WTC11 (cell line): ENCODE measurements around the gene ITGA1. TPM values are rescaled to one million over a fixed set of nuclear protein-coding genes. Genes with fewer than 3 reads are reported as not detected.

ENCODE experiments used
- ATAC-seq: fragments of 200-7000 bp; cut with Tn5 transposase; 2 replicates; pipeline ENCODE4 v1.10.0; 2021; ENCODE audit warnings: mild to moderate bottlenecking, moderate library complexity
- CTCF ChIA-PET: fragments of 300-600 bp; sonication (Branson Sonifier 250); formaldehyde crosslinking; loops from one replicate; lab custom pipeline; 2021; ENCODE audit warnings: antibody characterized with exemption; lab: Charles Lee
- POLR2A ChIA-PET: fragments of 350-600 bp; sonication (Branson Sonifier 250); formaldehyde crosslinking; loops from one replicate; lab custom pipeline; 2021; ENCODE audit warnings: antibody characterized with exemption; lab: Charles Lee
- DNase-seq: peaks from one replicate; pipeline ENCODE4 v3.0.0; 2021; ENCODE audit warnings: low spot score
- H3K27ac Mint-ChIP-seq: 2 replicates; pipeline ENCODE4 v1.8.0; 2021; ENCODE audit warnings: mixed read lengths
- H3K27me3 Mint-ChIP-seq: 2 replicates; pipeline ENCODE4 v1.8.0; 2021; ENCODE audit warnings: low read depth, mild to moderate bottlenecking, moderate library complexity, mixed read lengths
- H3K36me3 Mint-ChIP-seq: 2 replicates; pipeline ENCODE4 v1.8.0; 2021; ENCODE audit warnings: mixed read lengths
- H3K4me1 Mint-ChIP-seq: 2 replicates; pipeline ENCODE4 v1.8.0; 2022; ENCODE audit warnings: mixed read lengths
- H3K4me3 Mint-ChIP-seq: 2 replicates; pipeline ENCODE4 v1.8.0; 2021; ENCODE audit warnings: mild to moderate bottlenecking, moderate library complexity, mixed read lengths
- H3K9me3 Mint-ChIP-seq: 2 replicates; pipeline ENCODE4 v1.8.0; 2021; ENCODE audit warnings: mixed read lengths
- CBFB ChIP-seq: sonication (generic); formaldehyde crosslinking; IDR thresholded peaks from 2 replicates; pipeline ENCODE4 v1.8.1; 2022; ENCODE audit warnings: mild to moderate bottlenecking, low read depth, missing genetic modification reagents
- ETV6 ChIP-seq: sonication (generic); formaldehyde crosslinking; IDR thresholded peaks from 2 replicates; pipeline ENCODE4 v1.8.1; 2022; ENCODE audit warnings: mild to moderate bottlenecking, missing genetic modification reagents
- FOXJ3 ChIP-seq: sonication (generic); formaldehyde crosslinking; IDR thresholded peaks from 2 replicates; pipeline ENCODE4 v1.9.0; 2021; ENCODE audit warnings: missing genetic modification reagents, mild to moderate bottlenecking, borderline replicate concordance
- FOXK1 ChIP-seq: sonication (generic); formaldehyde crosslinking; IDR thresholded peaks from 2 replicates; pipeline ENCODE4 v1.8.0; 2022; ENCODE audit warnings: mild to moderate bottlenecking, moderate library complexity, missing genetic modification reagents
- GABPB1 ChIP-seq: sonication (generic); formaldehyde crosslinking; IDR thresholded peaks from 2 replicates; pipeline ENCODE4 v1.8.1; 2023; ENCODE audit warnings: mild to moderate bottlenecking, missing genetic modification reagents
- GTF2I ChIP-seq: fragments of 250-450 bp; sonication (Bioruptor Pico); conservative IDR thresholded peaks from 2 replicates; pipeline ENCODE4 v1.4.0; 2021; ENCODE audit warnings: mild to moderate bottlenecking
- NR1H2 ChIP-seq: sonication (generic); formaldehyde crosslinking; IDR thresholded peaks from 2 replicates; pipeline ENCODE4 v1.9.0; 2021; ENCODE audit warnings: mild to moderate bottlenecking, moderate library complexity, missing genetic modification reagents
- PRRX2 ChIP-seq: fragments of 250-450 bp; sonication (Bioruptor Pico); IDR thresholded peaks from 2 replicates; pipeline ENCODE4 v1.8.0; 2021; ENCODE audit warnings: mild to moderate bottlenecking
- RORB ChIP-seq: fragments of 250-450 bp; sonication (Bioruptor Pico); IDR thresholded peaks from 2 replicates; pipeline ENCODE4 v1.9.0; 2021; ENCODE audit warnings: mild to moderate bottlenecking
- SP1 ChIP-seq: sonication (generic); formaldehyde crosslinking; conservative IDR thresholded peaks from 2 replicates; pipeline ENCODE4 v1.8.1; 2022; ENCODE audit warnings: missing genetic modification reagents
- TEAD1 ChIP-seq: sonication (generic); formaldehyde crosslinking; IDR thresholded peaks from 2 replicates; pipeline ENCODE4 v1.8.0; 2022; ENCODE audit warnings: mild to moderate bottlenecking, missing genetic modification reagents
- TP53 ChIP-seq: sonication (generic); formaldehyde crosslinking; IDR thresholded peaks from 2 replicates; pipeline ENCODE4 v1.8.1; 2023; ENCODE audit warnings: mild to moderate bottlenecking, missing genetic modification reagents
- ZNF396 ChIP-seq: fragments of 250-450 bp; sonication (Bioruptor Pico); IDR thresholded peaks from 2 replicates; pipeline ENCODE4 v1.8.0; 2021; ENCODE audit warnings: mild to moderate bottlenecking, moderate library complexity, borderline replicate concordance
- ZNF416 ChIP-seq: fragments of 250-450 bp; sonication (Bioruptor Pico); IDR thresholded peaks from 2 replicates; pipeline ENCODE4 v1.9.0; 2021; ENCODE audit warnings: mild to moderate bottlenecking, inconsistent platforms
- total RNA-seq: library from RNA; stranded (reverse); gene quantifications from 3 replicates; pipeline ENCODE4 v1.2.3, GENCODE V29; 2021
- TF ChIP-seq, protein P1 (sequence below): fragments of 250-450 bp; sonication (Bioruptor Pico); IDR thresholded peaks from 2 replicates; pipeline ENCODE4 v1.9.0; 2021; ENCODE audit warnings: moderate library complexity, mild to moderate bottlenecking, inconsistent platforms, borderline replicate concordance
- TF ChIP-seq, protein P2 (sequence below): sonication (generic); formaldehyde crosslinking; IDR thresholded peaks from 2 replicates; pipeline ENCODE4 v1.8.1; 2022; ENCODE audit warnings: mild to moderate bottlenecking, moderate library complexity, missing genetic modification reagents
- TF ChIP-seq, protein P3 (sequence below): fragments of 250-450 bp; sonication (Bioruptor Pico); IDR thresholded peaks from 2 replicates; pipeline ENCODE4 v2.1.2; 2022; ENCODE audit warnings: mild to moderate bottlenecking, moderate library complexity
- TF ChIP-seq, protein P4 (sequence below): sonication (generic); formaldehyde crosslinking; IDR thresholded peaks from 2 replicates; pipeline ENCODE4 v1.8.0; 2023; ENCODE audit warnings: mild to moderate bottlenecking, missing genetic modification reagents
- TF ChIP-seq, protein P5 (sequence below): sonication (generic); formaldehyde crosslinking; IDR thresholded peaks from 2 replicates; pipeline ENCODE4 v1.8.0; 2022; ENCODE audit warnings: missing genetic modification reagents
- TF ChIP-seq, protein P6 (sequence below): fragments of 250-450 bp; sonication (Bioruptor Pico); conservative IDR thresholded peaks from 2 replicates; pipeline ENCODE4 v1.9.0; 2021; ENCODE audit warnings: mild to moderate bottlenecking
- TF ChIP-seq, protein P7 (sequence below): sonication (generic); formaldehyde crosslinking; IDR thresholded peaks from 2 replicates; pipeline ENCODE4 v1.8.1; 2023; ENCODE audit warnings: mild to moderate bottlenecking, missing genetic modification reagents, moderate library complexity
- TF ChIP-seq, protein P8 (sequence below): sonication (generic); formaldehyde crosslinking; IDR thresholded peaks from 2 replicates; pipeline ENCODE4 v1.8.1; 2023; ENCODE audit warnings: mild to moderate bottlenecking, missing genetic modification reagents

The ITGA1 gene
- total RNA-seq, 1 experiment from 2014 or later, result 6.5 TPM

DNA sequence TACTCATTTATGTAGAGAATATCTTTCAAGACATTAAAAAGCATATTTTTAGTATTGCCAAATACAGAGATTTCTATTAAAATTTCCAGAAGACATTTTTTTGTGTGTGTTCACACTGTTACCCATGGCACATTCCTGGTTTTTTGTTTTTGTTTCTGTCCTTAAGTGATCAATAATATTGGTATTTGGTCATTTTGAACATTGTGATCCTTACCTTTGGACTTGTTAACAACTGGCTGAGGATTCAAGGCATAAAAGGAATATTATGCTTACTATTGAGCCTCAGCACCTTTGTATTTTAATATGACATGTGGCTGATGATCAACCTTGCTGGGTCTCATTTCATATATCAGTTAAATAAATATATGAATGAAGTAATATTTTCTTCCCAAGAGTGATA, 41.9 kb downstream of the ITGA1 start (continued):
- TF ChIP-seq, protein P1, sequence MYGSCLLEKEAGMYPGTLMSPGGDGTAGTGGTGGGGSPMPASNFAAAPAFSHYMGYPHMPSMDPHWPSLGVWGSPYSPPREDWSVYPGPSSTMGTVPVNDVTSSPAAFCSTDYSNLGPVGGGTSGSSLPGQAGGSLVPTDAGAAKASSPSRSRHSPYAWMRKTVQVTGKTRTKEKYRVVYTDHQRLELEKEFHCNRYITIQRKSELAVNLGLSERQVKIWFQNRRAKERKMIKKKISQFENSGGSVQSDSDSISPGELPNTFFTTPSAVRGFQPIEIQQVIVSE (CRISPR knock-in tag), result no peak
- TF ChIP-seq ZNF396 (CRISPR knock-in tag), result no peak
- no peak for TF ChIP-seq SP1 (CRISPR knock-in tag)
- TF ChIP-seq, protein P2, sequence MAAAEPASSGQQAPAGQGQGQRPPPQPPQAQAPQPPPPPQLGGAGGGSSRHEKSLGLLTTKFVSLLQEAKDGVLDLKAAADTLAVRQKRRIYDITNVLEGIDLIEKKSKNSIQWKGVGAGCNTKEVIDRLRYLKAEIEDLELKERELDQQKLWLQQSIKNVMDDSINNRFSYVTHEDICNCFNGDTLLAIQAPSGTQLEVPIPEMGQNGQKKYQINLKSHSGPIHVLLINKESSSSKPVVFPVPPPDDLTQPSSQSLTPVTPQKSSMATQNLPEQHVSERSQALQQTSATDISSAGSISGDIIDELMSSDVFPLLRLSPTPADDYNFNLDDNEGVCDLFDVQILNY, result no peak
- TF ChIP-seq CBFB (CRISPR knock-in tag), result no peak
- TF ChIP-seq, protein P3, sequence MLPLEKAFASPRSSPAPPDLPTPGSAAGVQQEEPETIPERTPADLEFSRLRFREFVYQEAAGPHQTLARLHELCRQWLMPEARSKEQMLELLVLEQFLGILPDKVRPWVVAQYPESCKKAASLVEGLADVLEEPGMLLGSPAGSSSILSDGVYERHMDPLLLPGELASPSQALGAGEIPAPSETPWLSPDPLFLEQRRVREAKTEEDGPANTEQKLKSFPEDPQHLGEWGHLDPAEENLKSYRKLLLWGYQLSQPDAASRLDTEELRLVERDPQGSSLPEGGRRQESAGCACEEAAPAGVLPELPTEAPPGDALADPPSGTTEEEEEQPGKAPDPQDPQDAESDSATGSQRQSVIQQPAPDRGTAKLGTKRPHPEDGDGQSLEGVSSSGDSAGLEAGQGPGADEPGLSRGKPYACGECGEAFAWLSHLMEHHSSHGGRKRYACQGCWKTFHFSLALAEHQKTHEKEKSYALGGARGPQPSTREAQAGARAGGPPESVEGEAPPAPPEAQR, result no peak
- no peak for TF ChIP-seq PRRX2 (CRISPR knock-in tag)
- no peak for TF ChIP-seq RORB (CRISPR knock-in tag)
- no peak for TF ChIP-seq NR1H2 (CRISPR knock-in tag)
- TF ChIP-seq, protein P4, sequence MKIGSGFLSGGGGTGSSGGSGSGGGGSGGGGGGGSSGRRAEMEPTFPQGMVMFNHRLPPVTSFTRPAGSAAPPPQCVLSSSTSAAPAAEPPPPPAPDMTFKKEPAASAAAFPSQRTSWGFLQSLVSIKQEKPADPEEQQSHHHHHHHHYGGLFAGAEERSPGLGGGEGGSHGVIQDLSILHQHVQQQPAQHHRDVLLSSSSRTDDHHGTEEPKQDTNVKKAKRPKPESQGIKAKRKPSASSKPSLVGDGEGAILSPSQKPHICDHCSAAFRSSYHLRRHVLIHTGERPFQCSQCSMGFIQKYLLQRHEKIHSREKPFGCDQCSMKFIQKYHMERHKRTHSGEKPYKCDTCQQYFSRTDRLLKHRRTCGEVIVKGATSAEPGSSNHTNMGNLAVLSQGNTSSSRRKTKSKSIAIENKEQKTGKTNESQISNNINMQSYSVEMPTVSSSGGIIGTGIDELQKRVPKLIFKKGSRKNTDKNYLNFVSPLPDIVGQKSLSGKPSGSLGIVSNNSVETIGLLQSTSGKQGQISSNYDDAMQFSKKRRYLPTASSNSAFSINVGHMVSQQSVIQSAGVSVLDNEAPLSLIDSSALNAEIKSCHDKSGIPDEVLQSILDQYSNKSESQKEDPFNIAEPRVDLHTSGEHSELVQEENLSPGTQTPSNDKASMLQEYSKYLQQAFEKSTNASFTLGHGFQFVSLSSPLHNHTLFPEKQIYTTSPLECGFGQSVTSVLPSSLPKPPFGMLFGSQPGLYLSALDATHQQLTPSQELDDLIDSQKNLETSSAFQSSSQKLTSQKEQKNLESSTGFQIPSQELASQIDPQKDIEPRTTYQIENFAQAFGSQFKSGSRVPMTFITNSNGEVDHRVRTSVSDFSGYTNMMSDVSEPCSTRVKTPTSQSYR, result no peak
- TF ChIP-seq FOXK1 (CRISPR knock-in tag), result no peak

DNA sequence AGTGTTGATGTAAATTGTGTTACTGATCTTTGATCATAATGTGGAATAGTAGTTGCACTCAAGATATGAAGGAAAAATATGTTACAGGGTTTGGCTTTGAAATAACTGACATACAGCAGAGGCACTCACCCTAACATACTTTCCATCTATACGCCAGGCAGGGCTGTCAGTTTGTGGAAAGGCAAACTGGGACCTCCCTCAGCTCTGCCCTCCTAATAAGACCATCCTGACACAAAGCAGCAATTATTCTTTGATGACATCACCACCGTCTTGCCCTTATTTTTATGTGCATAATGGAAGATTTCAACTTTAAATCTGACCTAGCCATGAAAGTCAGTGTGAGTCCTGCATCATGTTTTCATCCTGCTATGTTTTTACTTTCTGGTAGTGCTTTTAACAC, 42.9 kb downstream of the ITGA1 start:
- peaks cover 19% of the 10 kb centered on the region for H3K9me3 Mint-ChIP-seq
- H3K4me3 Mint-ChIP-seq, result no peak overlapping the region
- no peak overlapping the region for H3K27ac Mint-ChIP-seq
- H3K4me1 Mint-ChIP-seq, result no peaks in the 10 kb centered on the region
- peaks cover 8% of the 10 kb centered on the region for H3K36me3 Mint-ChIP-seq
- CTCF ChIA-PET, result no interaction called here
- no peaks in the 10 kb centered on the region for H3K27me3 Mint-ChIP-seq
- DNase-seq (no peak), ATAC-seq (no peak)
- POLR2A ChIA-PET, result no interaction called here
- TF ChIP-seq, protein P5, sequence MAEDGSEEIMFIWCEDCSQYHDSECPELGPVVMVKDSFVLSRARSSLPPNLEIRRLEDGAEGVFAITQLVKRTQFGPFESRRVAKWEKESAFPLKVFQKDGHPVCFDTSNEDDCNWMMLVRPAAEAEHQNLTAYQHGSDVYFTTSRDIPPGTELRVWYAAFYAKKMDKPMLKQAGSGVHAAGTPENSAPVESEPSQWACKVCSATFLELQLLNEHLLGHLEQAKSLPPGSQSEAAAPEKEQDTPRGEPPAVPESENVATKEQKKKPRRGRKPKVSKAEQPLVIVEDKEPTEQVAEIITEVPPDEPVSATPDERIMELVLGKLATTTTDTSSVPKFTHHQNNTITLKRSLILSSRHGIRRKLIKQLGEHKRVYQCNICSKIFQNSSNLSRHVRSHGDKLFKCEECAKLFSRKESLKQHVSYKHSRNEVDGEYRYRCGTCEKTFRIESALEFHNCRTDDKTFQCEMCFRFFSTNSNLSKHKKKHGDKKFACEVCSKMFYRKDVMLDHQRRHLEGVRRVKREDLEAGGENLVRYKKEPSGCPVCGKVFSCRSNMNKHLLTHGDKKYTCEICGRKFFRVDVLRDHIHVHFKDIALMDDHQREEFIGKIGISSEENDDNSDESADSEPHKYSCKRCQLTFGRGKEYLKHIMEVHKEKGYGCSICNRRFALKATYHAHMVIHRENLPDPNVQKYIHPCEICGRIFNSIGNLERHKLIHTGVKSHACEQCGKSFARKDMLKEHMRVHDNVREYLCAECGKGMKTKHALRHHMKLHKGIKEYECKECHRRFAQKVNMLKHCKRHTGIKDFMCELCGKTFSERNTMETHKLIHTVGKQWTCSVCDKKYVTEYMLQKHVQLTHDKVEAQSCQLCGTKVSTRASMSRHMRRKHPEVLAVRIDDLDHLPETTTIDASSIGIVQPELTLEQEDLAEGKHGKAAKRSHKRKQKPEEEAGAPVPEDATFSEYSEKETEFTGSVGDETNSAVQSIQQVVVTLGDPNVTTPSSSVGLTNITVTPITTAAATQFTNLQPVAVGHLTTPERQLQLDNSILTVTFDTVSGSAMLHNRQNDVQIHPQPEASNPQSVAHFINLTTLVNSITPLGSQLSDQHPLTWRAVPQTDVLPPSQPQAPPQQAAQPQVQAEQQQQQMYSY (CRISPR knock-in tag), result no peak
- TF ChIP-seq TP53 (no peak), TEAD1 (CRISPR knock-in tag) (no peak), FOXJ3 (CRISPR knock-in tag) (no peak), FOXK1 (CRISPR knock-in tag) (no peak), GABPB1 (CRISPR knock-in tag) (no peak), ZNF416 (no peak), PRRX2 (CRISPR knock-in tag) (no peak), GTF2I (CRISPR knock-in tag) (no peak), ETV6 (CRISPR knock-in tag) (no peak), SP1 (CRISPR knock-in tag) (no peak)
- TF ChIP-seq, protein P6, sequence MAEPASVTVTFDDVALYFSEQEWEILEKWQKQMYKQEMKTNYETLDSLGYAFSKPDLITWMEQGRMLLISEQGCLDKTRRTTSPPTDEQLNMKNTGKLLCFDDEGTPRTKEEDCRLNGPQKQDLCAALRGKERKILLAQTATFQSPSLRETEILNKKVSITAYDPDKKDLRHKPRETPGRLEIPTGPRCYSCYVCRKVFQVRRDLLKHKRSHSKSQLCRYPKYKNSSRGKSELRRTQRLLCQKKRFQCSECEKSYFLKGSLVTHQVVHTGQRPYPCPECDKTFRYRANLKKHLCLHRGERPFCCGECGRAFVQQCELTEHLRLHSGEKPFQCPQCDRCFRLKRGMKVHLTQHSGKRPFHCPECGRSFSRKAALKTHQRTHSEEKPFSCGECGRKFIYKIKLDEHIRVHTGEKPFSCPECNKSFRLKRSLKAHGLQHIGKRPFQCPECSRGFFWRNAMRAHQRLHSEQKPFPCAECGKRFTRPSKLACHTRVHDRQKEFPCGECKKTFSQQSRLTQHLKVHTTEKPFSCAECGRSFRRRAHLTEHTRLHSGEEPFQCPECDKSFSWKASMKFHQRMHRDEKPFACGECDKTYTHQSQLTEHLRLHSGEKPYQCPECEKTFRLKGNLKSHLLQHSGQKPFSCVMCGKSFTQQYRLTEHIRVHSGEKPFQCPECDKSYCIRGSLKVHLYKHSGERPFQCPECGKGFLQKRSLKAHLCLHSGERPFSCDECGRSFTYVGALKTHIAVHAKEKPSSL (CRISPR knock-in tag), result no peak
- TF ChIP-seq, protein P7, sequence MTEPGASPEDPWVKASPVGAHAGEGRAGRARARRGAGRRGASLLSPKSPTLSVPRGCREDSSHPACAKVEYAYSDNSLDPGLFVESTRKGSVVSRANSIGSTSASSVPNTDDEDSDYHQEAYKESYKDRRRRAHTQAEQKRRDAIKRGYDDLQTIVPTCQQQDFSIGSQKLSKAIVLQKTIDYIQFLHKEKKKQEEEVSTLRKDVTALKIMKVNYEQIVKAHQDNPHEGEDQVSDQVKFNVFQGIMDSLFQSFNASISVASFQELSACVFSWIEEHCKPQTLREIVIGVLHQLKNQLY (CRISPR knock-in tag), result no peak
- TF ChIP-seq, protein P3, result no peak
- TF ChIP-seq, protein P8, sequence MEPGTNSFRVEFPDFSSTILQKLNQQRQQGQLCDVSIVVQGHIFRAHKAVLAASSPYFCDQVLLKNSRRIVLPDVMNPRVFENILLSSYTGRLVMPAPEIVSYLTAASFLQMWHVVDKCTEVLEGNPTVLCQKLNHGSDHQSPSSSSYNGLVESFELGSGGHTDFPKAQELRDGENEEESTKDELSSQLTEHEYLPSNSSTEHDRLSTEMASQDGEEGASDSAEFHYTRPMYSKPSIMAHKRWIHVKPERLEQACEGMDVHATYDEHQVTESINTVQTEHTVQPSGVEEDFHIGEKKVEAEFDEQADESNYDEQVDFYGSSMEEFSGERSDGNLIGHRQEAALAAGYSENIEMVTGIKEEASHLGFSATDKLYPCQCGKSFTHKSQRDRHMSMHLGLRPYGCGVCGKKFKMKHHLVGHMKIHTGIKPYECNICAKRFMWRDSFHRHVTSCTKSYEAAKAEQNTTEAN, result no peak
